IPS DF 6.9 (cell line): ENCODE data around the gene GTF2F2.
"Not testable (repeated sequence)": the region's sequence is repeated elsewhere in the genome, so short reads cannot be mapped to it uniquely, and the experiment has no call there.

Experiments
- DNase-seq: peaks from one replicate; pipeline ENCODE4 v3.0.0-alpha.2; 2013; ENCODE audit warnings: low read depth, low spot score
- H3K27ac ChIP-seq: one replicate; pipeline ENCODE4 v1.5.1; 2013; ENCODE audit warnings: low read length, control low read depth
- H3K27me3 ChIP-seq: 2 replicates; pipeline ENCODE4 v1.6.1; 2013; ENCODE audit warnings: mild to moderate bottlenecking, low read length; ENCODE audit not compliant: control insufficient read depth, insufficient read depth
- H3K36me3 ChIP-seq: 2 replicates; pipeline ENCODE4 v1.6.1; 2013; ENCODE audit warnings: low read length; ENCODE audit not compliant: control insufficient read depth, insufficient read depth
- H3K4me1 ChIP-seq: 2 replicates; pipeline ENCODE4 v1.6.1; 2013; ENCODE audit warnings: low read length; ENCODE audit not compliant: control insufficient read depth, insufficient read depth
- H3K4me3 ChIP-seq: 2 replicates; pipeline ENCODE4 v1.5.1; 2013; ENCODE audit warnings: mild to moderate bottlenecking, low read length
- H3K9me3 ChIP-seq: 2 replicates; pipeline ENCODE4 v1.6.1; 2013; ENCODE audit warnings: low read length, inconsistent platforms; ENCODE audit not compliant: control insufficient read depth, insufficient read depth
- WGBS: extraction: QIAGEN DNeasy Blood & Tissue Kit; methylation state at CpG from one replicate; pipeline ENCODE4 v1.1.7; 2013; ENCODE audit warnings: mixed read lengths, missing lambda C conversion rate; ENCODE audit not compliant: insufficient read length, insufficient coverage; 5-methylcytosine and 5-hydroxymethylcytosine counted together

Gene GTF2F2

DNA sequence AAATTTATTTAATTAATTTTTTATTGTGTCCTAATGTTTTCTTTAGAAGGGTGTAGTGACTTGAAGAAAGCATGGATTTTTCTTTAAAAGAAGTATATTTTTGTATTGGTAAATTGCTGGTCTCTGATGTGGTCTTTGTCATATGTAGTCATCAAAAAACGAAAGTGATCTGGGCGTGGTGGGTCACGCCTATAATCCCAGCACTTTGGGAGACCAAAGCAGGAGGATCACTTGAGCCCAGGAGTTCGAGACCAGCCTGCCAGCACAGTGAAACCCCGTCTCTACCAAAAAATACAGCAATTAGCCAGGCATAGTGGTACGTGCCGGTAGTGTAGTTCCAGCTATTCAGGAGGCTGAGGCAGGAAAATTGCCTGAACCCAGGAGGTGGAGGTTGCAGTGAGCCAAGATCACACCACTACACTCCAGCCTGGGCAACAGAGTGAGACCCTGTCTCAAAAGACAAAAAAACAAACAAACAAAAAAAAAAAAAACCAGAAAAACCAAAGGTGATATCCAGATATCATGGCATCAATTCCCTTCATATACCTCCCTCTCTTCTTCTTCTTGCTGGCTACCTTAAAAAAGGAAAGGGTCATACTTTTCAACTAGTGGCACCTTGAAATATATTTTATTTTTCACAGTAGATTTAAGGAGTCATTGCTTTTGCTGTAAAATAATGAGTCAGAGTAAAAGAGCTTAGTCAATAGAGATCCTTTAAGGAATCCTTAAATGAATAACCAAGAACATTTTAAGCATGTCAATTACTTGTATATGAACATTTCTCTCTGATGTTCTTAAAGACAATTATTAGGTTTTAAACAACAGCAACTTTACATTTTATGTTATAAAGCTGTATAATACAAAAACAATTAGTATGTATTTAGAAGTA, 60.6 kb downstream of the GTF2F2 start:
- no peaks in the 10 kb centered on the region for H3K36me3 ChIP-seq
- no peak overlapping the region for H3K27ac ChIP-seq
- H3K9me3 ChIP-seq: no peaks in the 10 kb centered on the region
- WGBS: no CpG with 5 or more reads among the region's 7 CpGs
- no peak for DNase-seq
- peaks cover 2% of the 10 kb centered on the region; the same call in 1 of the 2 replicates for H3K4me1 ChIP-seq
- H3K27me3 ChIP-seq: no peaks in the 10 kb centered on the region
- no peak overlapping the region for H3K4me3 ChIP-seq

DNA sequence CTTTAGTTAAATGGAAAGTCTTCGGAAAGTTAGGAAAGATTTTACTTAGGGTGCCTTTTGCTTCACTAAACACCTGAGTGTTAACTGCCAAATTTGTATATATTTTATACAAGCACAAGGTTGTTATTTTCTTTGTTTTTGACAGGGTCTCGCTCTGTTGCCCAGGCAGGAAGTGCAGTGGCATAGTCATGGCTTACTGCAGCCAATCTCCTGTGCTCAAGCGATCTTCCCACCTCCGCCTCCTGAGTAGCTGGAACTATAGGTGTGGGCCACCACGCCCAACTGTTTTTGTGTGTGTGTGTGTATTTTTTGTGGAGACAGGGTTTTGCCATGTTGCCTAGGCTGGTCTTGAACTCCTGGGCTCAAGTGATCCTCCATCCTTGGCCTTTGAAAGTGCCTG, 64.4 kb downstream of the GTF2F2 start:
- DNase-seq: no peak
- H3K36me3 ChIP-seq: no peaks in the 10 kb centered on the region
- H3K27ac ChIP-seq: no peak overlapping the region
- no peaks in the 10 kb centered on the region for H3K27me3 ChIP-seq
- WGBS: no CpG with 5 or more reads among the region's 5 CpGs
- H3K9me3 ChIP-seq: no peaks in the 10 kb centered on the region
- no peak overlapping the region for H3K4me3 ChIP-seq
- H3K4me1 ChIP-seq: no peaks in the 10 kb centered on the region

DNA sequence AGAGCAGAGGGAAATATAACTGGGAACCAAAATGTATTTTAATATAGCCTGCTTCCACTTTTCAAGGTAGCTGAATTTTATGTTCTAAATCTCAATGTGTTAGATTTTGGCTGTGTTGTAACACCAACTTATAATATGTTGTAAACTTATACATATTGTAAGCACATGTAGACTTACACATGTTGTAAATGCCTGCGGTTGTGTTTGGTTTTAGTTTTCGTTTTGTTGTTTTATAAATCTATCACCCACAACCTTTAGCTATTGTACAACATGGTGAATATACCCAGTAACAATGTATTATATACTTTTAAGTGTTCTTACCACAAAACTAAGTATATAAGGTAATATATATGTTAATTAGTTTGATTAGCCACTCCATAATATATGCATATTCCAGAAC, 65.0 kb downstream of the GTF2F2 start:
- DNase-seq: no peak
- Histone ChIP-seq H3K27ac (no peak overlapping the region), H3K4me1 (no peaks in the 10 kb centered on the region), H3K4me3 (no peak overlapping the region), H3K9me3 (no peaks in the 10 kb centered on the region), H3K36me3 (no peaks in the 10 kb centered on the region), H3K27me3 (no peaks in the 10 kb centered on the region)
- WGBS: no CpG with 5 or more reads among the region's 2 CpGs

DNA sequence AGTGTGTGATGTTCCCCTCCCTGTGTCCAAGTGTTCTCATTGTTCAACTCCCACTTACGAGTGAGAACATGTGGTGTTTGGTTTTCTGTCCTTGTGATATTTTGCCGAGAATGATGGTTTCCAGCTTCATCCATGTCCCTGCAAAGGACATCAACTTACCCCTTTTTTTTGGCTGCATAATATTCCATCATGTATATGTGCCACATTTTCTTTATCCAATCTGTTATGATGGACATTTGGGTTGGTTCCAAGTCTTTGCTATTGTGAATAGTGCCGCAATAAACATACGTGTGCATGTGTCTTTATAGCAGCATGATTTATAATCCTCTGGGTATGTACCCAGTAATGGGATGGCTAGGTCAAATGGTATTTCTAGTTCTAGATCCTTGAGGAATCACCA, 68.8 kb downstream of the GTF2F2 start:
- not testable (repeated sequence) for H3K4me1 ChIP-seq, H3K9me3 ChIP-seq, H3K27ac ChIP-seq, H3K36me3 ChIP-seq, H3K27me3 ChIP-seq, H3K4me3 ChIP-seq, DNase-seq
- WGBS: no CpG with 5 or more reads among the region's 4 CpGs

DNA sequence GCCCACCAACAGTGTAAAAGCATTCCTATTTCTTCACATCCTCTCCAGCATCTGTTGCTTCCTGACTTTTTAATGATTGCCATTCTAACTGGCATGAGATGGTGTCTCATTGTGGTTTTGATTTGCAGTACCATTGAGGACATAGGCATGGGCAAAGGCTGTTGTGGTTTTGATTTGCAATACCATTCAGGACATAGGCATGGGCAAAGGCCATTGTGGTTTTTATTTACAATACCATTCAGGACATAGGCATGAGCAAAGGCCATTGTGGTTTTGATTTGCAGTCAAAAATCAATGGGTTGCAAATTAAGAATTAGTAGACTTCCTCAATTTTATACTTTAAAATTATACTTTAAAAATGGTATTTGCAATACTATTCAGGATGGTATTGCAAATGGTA, 69.2 kb downstream of the GTF2F2 start:
- not testable (repeated sequence) for H3K4me3 ChIP-seq, DNase-seq, H3K27me3 ChIP-seq, H3K27ac ChIP-seq, H3K36me3 ChIP-seq, H3K9me3 ChIP-seq, H3K4me1 ChIP-seq

DNA sequence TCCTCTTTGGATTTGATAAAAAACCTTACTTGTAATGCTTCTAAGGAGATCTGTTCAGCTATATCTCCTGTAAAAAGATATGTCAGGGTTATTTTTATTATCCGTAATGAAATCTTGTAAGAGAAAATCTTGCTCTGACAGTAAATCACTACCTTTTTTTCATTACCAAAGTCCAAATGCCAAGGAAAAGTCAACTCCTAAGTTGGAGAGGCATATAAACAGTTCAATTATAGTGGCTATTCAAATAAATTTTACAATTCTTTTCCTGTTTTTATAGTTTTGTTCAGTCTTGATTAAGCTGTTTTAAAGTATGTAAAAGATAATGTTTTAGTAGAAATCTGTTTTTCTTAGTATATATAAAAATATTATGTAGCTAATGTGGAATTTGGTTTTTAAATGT, 71.6 kb downstream of the GTF2F2 start:
- Histone ChIP-seq H3K4me1 (no peaks in the 10 kb centered on the region), H3K4me3 (no peak overlapping the region), H3K9me3 (no peaks in the 10 kb centered on the region), H3K27ac (no peak overlapping the region), H3K36me3 (no peaks in the 10 kb centered on the region), H3K27me3 (no peaks in the 10 kb centered on the region)
- no peak for DNase-seq
- WGBS: no CpG with 5 or more reads among the region's 1 CpG

DNA sequence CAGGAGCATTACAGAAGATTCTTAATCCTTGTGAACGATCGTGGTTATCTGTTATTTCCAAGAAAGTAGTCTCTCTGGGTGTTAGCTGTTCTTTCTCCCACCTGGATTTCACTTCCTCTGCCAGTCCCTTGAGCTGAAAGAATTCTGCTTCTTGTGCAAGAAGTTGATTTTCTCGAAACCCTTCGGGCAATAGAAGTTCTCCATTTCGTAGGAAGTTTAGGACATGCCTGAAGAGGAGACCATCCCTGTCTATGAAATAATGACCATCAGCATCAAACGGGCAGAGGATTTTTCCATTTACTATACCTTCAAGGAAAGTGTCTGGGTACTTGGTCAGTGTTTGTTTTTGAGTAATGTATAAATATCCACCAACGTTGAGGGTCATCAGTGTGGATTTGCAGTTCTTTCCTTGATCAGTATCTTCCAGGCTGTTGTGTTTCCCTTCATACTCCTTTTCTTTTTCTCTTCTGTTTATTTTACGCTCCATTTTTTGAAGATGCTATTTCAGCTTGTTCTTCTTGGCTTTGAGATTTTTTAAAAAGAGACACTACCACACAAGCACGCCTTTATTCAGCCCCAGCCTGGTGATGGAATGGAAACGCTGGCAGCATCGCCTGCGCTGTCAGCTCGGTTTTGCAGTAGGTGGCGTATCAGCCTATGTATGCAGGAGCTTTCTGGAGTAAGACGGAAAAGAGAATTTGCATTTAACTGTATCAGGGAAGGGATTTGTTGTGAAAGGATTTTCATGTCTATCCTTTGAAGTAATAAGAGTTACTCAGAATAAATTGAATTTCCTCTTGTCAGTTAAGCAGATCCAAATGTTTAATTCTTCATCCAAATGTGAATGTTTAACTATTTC, 74.0 kb downstream of the GTF2F2 start:
- no CpG with 5 or more reads among the region's 15 CpGs for WGBS
- no peak for DNase-seq
- Histone ChIP-seq H3K27ac (no peak overlapping the region), H3K27me3 (no peaks in the 10 kb centered on the region), H3K4me3 (no peak overlapping the region), H3K36me3 (no peaks in the 10 kb centered on the region), H3K4me1 (no peaks in the 10 kb centered on the region), H3K9me3 (no peaks in the 10 kb centered on the region)

DNA sequence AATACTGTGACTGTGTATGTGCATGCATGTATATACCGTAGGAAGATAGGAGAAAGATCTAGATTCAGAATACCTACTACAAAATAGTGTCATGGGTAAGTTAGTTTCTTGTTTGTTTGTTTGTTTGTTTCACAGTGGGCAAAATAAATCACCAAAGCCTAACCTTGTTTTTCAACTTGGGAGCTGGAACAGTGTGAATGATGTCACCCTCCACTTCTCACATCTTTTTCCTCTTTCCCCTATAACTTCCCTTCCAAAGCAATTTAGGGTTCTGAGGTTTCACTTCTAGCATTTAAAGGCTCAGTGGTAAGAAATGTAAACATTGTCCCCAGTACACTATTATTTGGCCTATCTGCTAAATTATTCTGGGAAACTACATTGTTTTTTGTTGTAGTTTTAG, 75.1 kb downstream of the GTF2F2 start:
- DNase-seq: no peak
- Histone ChIP-seq H3K9me3 (no peaks in the 10 kb centered on the region), H3K36me3 (no peaks in the 10 kb centered on the region), H3K4me1 (no peaks in the 10 kb centered on the region), H3K4me3 (no peak overlapping the region), H3K27me3 (no peaks in the 10 kb centered on the region), H3K27ac (no peak overlapping the region)
- no CpG with 5 or more reads among the region's 1 CpG for WGBS

DNA sequence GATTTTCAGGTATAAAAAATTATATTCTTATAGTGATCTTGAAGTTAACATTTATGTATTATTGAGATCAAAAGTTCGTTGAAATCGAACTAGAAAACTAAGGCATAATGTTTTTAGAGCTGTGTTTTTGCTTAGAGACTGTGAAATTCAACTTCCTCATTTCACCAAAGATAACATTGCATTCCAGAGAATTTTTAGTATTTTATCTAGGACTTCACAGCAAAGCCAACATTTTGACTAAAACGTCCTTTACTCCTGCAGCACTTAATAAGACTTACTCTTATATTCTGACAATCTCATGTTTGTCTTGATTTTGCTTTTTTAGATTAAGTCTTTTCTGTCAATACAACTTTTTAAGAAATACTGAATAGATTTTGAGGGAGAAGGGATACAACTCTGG, 75.8 kb downstream of the GTF2F2 start:
- H3K4me3 ChIP-seq: no peak overlapping the region
- no CpG with 5 or more reads among the region's 3 CpGs for WGBS
- no peak for DNase-seq
- H3K27ac ChIP-seq: no peak overlapping the region
- no peaks in the 10 kb centered on the region for H3K4me1 ChIP-seq
- no peaks in the 10 kb centered on the region for H3K36me3 ChIP-seq
- H3K9me3 ChIP-seq: no peaks in the 10 kb centered on the region
- no peaks in the 10 kb centered on the region for H3K27me3 ChIP-seq

DNA sequence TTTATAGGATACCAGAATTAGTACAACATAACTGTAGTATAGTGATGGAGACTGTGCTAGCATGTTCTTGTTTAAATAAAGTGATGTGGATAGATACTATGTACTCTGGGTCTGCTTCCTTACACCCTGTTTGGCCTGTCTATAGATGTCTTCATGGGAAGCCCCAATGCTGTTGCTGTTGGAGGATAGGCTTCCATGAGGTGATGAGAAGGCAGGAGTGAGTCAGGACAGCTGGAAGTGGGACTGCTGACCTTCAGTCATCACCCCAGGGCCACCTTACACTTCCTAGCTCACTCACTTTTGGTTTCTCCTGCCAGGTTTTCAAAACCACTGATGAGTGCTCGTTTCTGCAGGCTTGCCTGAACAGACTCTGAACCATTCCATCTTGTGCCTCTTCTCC, 76.3 kb downstream of the GTF2F2 start:
- H3K4me1 ChIP-seq: no peaks in the 10 kb centered on the region
- H3K9me3 ChIP-seq: no peaks in the 10 kb centered on the region
- no peaks in the 10 kb centered on the region for H3K36me3 ChIP-seq
- no peaks in the 10 kb centered on the region for H3K27me3 ChIP-seq
- WGBS: no CpG with 5 or more reads among the region's 1 CpG
- H3K27ac ChIP-seq: no peak overlapping the region
- H3K4me3 ChIP-seq: no peak overlapping the region
- DNase-seq: no peak
